ENCODE results near the gene C1QC. TPM values are rescaled to one million over a fixed set of nuclear protein-coding genes. Genes with fewer than 3 reads are reported as not detected.
A peak's percentile ranks its signal among the peaks of the same experiment; 100 is the strongest.

The C1QC gene
- 10 to 100 TPM; 11.8 to 35.1 (median 14.6) TPM for polyA plus RNA-seq (ENCODE audit: insufficient read length in 4 of 4)

DNA sequence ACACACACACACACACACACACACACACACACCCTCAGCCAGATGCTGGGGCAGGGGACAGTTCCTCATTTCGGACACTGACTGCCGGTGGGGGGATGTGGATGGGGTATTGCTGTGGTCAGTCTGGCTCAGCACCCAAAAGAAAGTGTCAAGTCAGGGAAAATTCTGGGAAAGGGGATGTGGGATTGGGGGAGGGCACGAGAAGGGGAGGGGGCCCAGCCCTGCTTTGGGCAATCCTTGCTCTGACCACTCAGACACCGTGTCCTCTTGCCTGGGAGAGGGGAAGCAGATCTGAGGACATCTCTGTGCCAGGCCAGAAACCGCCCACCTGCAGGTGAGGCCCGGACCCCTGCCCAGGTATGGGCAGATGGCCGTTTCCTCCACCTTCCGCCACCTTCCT, at the start of gene C1QC:
C1QC (plus strand) TSS at position 253 of the 400 bp plus-strand sequence. CDS start 391 bp downstream, outside the sequence.
- no peak for DNase-seq (ENCODE audit: low read depth in 4 of 4, low spot score in 3 of 4)

DNA sequence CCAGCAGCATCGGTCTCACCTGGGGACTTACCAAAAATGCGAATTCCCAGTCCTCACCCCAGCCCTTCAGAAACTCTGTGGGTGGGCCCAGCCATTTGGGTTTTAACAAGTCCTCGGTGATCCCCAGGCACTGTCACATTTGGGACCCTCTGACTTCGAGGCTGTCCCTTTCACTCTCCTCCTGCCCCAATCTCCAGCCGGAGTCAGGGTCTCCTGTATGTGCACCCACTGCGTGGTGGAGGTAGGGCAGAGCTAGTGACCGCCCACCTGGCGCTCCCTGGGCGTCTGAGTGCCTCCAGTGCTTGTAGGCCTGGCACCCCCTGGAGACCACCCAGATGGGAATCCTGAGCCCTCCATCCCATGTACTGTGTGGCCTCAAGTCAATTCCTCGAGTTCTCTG, 49.0 kb upstream of the C1QC start:
- no peak for DNase-seq (ENCODE audit: low read depth in 4 of 4, low spot score in 3 of 4)

DNA sequence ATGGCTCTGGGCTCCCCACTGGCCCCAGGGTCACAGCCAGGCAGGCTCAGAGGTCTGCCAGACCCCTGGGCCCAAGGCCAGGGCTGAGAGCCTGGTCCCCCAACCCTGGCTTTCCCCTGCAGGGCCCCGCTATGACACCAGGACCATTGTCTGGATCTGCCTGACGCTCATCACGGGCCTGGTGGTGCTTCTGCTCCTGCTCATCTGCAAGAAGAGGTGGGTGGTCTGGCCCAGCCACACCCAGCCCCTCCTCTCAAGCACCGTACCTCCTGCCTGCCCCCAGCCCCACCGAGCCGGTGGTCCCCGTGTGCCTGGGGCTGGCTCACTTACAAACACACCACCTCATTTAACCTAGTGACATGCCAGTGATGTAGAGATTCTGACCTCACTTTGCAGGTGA, 48.3 kb upstream of the C1QC start:
- no peak for DNase-seq (ENCODE audit: low read depth in 4 of 4, low spot score in 3 of 4)

DNA sequence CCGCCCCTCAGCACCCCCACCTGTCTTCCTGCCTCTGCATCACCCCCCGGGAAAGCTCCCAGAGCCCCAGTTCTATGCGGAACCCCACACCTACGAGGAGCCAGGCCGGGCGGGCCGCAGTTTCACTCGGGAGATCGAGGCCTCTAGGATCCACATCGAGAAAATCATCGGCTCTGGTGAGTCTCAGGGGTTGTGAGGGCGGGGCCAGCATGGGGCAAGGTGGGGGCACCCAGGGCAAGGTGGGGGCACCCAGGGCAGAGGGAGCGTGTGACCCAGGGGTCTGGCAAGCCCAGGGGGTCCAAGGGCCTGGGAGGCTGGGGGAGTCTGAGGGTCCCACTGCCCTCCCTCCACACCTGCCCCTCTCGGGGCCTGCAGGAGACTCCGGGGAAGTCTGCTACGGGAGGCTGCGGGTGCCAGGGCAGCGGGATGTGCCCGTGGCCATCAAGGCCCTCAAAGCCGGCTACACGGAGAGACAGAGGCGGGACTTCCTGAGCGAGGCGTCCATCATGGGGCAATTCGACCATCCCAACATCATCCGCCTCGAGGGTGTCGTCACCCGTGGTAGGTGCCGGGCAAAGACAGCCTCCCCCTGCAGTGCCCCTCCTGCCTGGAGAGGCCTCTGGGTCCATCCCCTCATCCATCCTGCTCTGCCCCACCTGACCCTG, 46.0 kb upstream of the C1QC start:
- DNase-seq (ENCODE audit: low read depth in 4 of 4, low spot score in 3 of 4): no peak

DNA sequence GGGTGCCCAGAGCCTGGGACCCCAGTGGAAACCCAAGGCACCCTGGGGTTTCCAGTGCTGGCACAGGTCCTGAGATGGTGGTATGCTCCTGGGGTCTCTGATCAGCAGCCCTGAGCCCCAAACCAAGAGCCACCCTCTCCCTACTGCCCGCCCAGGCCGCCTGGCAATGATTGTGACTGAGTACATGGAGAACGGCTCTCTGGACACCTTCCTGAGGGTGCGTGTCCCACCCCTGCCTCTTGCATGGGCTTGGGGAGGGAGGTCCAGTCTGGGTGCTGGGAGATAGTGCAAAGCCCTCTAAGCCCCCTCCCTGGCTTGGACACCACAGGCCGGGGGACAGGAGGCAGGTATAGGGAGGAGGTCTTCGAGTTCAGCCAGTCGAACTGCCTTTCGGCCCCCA, 45.4 kb upstream of the C1QC start:
- DNase-seq (ENCODE audit: low read depth in 4 of 4, low spot score in 3 of 4): no peak

DNA sequence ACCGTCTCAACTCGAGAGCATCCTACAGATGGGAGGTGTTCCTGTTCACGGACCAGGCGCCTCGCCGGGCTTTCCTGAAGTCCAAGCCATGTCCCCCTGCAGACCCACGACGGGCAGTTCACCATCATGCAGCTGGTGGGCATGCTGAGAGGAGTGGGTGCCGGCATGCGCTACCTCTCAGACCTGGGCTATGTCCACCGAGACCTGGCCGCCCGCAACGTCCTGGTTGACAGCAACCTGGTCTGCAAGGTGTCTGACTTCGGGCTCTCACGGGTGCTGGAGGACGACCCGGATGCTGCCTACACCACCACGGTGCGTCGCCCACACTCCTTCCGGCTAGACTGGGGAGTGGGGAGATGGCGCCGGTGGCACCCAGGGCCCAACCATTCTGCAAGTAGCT, 44.7 kb upstream of the C1QC start:
- no peak for DNase-seq (ENCODE audit: low read depth in 4 of 4, low spot score in 3 of 4)

DNA sequence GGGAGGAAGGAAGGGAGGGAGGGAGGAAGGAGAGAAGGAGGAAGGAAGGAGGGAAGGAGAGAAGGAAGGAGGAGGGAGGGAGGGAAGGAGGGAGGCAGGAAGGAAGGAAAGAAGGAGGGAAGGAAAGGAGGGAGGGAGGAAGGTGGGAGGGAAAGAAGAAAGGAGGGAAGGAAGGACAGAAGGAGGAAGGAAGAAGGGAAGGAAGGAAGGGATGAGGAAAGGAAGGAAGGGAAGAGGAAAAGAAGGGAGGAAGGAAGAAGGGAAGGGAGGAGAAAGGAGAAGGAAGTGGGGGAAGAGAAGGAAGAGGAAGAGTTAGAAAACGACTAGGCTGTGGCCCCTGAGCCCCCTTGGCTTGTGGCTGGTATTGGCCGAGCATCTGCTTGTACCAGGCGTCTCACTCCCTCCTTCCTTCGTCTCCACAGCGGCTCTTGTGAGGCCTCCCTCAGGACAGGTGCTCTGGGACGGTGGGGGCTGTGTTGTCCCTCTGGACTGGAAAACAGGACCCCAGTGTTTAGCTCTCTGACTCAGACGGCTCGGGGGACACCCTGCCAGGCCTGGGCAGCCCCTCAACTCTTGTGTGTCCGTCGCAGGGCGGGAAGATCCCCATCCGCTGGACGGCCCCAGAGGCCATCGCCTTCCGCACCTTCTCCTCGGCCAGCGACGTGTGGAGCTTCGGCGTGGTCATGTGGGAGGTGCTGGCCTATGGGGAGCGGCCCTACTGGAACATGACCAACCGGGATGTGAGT, 43.2 kb upstream of the C1QC start:
- DNase-seq (ENCODE audit: low read depth in 4 of 4, low spot score in 3 of 4): no peak

DNA sequence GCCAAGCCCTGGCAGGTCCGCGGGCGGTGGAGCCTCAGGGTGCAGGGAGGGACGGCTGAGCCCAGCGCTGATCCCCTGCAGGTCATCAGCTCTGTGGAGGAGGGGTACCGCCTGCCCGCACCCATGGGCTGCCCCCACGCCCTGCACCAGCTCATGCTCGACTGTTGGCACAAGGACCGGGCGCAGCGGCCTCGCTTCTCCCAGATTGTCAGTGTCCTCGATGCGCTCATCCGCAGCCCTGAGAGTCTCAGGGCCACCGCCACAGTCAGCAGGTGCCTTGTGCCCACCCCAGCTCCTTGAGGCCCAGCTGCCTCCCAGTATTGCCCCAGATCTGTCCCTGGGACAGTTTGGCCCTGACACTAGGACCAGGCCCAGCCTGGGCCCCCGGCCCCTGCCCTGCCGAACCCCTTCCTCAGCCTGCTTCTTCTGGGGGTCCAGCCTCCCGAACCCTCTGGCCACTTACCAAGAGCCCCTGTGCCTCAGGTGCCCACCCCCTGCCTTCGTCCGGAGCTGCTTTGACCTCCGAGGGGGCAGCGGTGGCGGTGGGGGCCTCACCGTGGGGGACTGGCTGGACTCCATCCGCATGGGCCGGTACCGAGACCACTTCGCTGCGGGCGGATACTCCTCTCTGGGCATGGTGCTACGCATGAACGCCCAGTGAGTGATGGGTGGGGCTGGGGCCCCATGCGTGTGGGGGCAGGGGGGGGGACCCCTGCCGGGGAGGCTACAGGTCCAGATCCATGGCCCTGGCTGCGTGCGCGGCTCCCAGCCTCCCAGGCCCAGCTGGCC, 42.4 kb upstream of the C1QC start:
- DNase-seq (ENCODE audit: low read depth in 4 of 4, low spot score in 3 of 4): no peak

DNA sequence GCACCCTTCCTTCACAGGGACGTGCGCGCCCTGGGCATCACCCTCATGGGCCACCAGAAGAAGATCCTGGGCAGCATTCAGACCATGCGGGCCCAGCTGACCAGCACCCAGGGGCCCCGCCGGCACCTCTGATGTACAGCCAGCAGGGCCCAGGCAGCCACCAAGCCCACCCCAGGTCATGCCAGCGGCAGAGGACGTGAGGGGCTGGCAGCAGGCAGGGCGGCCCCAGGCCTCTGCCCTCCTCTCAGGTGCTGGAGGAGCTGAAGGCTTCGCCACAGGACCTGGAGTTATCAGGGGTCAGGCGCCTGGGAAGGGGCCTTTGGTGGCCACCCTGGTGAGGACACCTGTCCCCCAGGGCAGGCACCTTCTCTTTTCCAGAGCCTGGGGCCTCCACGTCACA, 41.8 kb upstream of the C1QC start:
- no peak for DNase-seq (ENCODE audit: low read depth in 4 of 4, low spot score in 3 of 4)

DNA sequence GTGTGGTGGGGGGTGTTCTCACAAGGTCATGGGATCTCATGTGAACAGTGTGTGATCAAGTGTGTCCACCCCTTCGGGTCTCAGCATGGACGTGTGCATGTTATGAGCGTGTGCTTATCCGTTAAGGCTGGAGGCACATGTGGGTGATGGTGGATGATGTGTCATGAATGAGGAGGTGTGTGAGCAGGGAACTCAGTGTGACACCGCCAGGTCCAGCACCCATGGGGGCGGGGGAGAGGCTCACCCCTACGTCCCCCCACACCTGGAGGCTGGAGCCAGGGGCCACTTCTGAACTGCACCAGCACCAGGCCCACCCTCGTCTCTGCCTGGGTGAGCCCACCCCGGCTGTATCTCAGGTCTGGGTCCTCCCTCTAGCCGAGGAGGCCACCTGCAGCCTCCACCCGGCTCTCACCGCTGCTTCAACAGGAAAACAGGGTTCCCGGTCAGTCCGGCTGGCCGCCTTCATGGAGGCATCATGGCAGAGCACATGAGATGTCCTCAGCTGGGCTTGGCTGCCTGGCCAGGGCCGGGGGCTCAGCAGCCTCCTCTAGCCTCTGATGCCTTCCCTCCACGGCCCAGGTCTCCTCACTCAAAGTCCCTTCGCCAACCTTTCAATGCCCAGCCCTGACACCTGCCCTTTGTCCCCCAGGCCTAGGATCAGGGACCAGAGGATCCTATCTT, 41.2 kb upstream of the C1QC start:
- DNase-seq (ENCODE audit: low read depth in 4 of 4, low spot score in 3 of 4): no peak

DNA sequence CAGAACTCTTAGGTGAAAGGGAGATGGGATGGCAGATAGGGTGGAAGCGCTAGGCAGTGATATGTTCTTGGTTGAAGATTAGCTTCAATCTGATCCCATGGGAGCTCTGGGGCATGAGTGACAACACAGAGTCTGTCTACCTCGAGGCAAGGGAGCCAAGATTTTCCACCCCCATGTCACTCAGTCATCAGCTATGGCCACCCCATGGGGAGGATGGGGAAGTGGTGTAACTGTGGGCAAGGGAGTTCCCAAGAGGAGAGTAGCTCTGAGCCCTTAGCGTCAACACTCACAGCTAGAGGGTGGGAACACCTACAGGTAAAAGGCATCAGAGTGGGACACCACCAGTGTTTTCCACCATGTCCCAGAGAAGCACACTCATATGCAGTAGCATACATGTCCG, 37.3 kb upstream of the C1QC start:
- DNase-seq (ENCODE audit: low read depth in 4 of 4, low spot score in 3 of 4): no peak

DNA sequence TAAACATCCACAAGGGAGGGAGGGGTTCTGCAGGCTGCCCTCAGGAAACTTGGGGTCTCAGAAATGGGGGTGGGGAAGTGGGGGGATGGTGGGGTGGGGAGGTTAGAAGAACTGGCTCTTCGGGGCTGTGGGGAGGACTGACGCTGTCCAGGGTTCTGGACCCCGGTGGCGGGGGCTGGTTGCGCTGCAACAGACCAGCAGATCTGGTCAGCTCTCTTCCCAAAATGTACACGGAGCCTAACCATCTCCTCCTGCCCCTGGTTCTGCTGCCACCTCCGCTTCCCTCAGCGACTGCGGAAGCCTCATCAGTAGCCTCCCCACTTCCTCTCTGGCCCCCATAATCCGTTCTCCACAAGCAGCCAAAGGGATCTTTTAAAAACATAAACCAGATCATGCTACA, 36.3 kb upstream of the C1QC start:
- DNase-seq (ENCODE audit: low read depth in 4 of 4, low spot score in 3 of 4): no peak

DNA sequence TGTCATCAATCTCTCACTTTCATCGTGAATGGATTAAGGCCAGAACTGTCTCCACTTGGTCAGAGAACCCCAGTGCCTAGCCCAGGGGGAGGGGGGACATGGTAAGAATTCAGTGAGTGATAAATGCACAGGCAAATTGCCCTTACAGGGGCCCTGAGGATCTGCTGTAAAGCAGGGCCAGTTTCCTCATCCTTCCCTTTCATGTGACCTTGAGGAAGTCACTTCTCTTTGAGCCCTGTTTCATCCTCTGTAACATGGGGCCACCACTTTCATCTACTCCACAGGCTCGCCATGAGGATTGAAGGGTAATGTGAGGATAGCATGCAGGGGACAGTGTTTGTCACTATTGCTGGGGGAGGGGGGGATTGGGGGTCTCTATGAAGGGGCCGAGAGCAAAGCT, 35.1 kb upstream of the C1QC start:
- no peak for DNase-seq (ENCODE audit: low read depth in 4 of 4, low spot score in 3 of 4)

DNA sequence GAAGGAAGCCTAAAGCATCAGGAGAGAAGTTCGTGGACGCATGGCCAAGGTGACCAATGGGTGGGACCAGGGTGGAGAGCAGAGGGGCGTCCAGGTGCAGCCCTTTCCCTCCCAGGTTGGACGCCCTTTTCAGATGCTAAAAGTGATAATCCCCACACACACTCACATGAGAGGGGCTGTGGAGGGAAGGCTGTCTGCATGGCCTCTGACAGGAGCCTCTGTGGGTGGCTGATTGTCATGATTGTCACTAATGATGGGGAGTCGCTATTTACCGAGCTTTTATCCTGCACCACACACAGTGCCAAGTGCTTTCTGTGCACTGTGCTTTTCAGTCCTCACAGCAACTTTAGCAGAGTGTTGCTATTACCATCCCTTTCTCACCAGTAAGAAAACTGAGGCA, 34.1 kb upstream of the C1QC start:
- no peak for DNase-seq (ENCODE audit: low read depth in 4 of 4, low spot score in 3 of 4)

DNA sequence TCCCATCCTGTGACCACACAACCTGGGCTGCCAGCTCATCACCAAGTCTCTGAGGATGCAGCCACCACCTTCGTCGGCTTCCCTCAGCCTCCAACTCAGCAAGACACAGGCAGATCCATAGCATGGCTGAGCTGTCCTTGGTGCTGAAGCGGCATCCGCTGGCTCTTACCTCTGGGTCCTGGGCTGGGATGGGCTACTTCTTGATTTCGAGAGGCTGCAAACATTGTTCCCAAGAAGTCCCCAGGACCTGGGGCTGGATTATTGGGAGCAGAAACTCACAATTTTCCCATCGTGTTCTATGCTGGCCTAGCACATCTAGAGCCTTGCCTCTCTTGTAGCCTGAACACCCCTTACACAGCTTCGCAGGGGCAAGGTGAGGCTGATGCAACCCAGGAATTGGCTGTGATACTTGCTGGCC, 31.9 kb upstream of the C1QC start:
- peak; percentile 63 to 68 (median 64) for DNase-seq (ENCODE audit: low read depth in 4 of 4, low spot score in 3 of 4)

DNA sequence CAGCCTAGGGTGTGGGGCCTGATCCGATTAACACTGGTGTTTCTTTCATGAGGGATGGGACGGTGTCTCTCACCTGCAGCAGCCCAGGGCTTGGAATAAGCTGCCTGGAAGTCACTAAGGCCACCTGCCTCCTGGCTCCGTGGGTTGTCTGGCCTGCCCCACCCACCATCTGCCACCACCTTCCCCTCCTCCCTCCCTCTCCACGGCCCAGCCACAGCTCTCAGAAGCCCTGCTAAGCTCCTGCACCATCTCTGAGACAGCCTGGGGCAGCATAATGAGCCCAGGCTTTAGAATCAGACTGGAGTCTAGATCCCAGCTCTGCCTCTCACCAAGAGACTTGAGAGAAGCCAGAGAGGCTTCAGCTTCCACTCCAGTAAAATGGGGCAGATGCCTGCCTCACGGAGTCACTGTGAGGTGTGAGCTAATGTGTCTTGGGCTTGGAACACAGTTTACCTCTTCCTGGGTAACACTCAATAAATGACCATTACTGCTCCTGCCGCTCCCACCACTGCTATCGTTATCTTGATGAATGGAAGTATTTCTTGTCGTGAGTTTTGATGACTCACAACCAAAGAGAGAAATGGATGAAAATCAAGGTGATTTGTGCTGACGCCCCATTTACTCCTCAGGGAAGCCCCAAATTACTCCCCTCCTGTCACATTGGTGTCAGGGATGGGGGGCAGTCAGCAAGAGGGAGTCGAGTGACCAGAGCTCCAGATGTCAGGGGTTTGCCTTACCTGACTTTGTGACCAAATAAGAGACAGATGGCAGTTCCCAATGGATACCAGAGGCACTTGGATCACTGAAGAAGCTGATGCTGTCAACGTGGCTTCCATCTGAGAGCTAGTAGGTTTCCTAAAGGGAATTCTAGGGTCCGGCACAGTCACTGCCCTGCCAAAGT, 30.5 kb upstream of the C1QC start:
- DNase-seq (ENCODE audit: low read depth in 4 of 4, low spot score in 3 of 4): no peak

DNA sequence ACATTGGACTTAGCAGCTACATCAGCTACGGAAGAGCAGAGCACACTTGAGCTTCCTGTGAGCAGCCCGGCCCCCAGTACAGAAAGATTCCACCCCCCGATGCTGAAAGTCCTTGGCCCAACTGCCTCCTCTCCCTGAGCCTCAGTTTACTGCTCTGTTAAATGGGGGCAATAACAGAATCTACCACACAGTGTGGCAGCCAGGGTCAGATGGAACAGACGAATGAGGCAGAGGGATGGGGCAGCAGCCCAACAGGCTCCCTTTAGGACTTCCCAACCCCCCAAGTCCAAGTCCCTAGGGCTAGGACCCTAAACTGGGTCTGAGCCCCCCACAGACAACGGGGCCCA, 29.9 kb upstream of the C1QC start:
- DNase-seq (ENCODE audit: low read depth in 4 of 4, low spot score in 3 of 4): no peak

DNA sequence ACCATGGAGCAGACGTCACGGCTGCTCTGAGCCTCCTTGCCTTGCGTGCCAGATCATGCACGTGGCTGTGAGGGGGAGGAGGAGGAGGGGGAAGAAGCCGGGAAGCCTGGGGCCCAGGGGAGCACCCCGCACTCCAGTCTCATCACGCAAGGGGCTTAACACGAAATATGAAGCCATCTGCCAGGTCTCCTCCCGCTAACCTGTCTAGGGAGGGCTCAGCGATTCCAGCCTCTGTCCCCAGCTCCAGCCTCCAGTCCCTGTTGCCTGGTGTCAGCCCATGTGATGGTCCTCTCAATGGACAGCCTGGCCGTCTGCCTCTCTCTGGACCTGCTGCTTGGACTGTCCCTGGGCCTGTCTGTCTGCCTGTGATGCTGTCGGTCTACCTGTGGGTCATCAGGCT, 29.5 kb upstream of the C1QC start:
- DNase-seq (ENCODE audit: low read depth in 4 of 4, low spot score in 3 of 4): no peak

DNA sequence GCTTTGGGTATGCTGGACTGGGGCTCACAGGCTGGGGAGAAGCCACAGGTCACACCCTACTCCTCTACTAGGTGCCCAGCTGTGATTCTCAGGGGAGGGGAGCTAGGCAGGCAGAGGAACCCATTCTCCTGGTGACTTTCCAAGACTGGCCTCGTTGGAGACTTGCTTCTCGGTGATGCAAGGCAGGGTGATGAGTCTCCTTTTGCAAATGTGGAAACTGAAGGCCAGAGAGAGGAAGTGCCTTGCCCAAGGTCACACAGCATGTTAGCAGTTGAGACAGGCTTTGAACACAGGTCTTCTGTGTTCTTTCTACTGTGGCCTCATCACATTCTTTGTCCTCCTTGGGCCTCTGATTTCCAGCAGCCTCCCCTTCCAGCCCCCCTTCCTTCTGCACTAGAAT, 27.5 kb upstream of the C1QC start:
- DNase-seq (ENCODE audit: low read depth in 4 of 4, low spot score in 3 of 4): no peak

DNA sequence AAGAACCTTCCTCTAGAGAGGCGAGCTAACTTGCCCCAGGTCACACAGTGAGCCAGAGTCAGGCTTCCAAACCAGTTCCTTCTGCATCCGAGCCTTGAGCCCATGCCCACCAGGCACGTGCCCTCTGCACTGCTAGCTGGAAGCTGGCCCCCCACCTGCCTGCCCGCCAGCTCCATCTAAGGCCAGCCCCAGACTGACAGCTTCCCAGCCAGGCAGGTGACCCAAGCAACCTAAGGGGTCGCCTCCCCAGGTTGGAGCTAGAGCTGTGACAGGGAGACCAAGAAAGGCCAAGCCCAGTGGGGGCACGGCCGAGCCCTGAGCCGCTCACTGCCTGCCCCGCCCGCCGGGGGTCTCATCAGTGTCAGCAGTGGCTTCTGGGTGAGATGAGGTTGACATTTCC, 26.9 kb upstream of the C1QC start:
- DNase-seq (ENCODE audit: low read depth in 4 of 4, low spot score in 3 of 4): no peak

All from left renal pelvis (tissue), 4 donors.